Transverse colon (tissue), 4 donors: Measurements from ENCODE around the gene ARL6IP1. TPM values are rescaled to one million over a fixed set of nuclear protein-coding genes. Genes with fewer than 3 reads are reported as not detected.

Experiments used
- DNase-seq: peaks from one replicate; pipeline ENCODE4 v3.0.0-alpha.2; 2019
- H3K27ac ChIP-seq, 4 donors: fragments of 200-600 bp; sonication (generic); 2 replicates each; pipeline ENCODE4 v1.5.1; 2016 to 2018; ENCODE audit warnings: inconsistent platforms in 4 of 4
- H3K27me3 ChIP-seq: fragments of 200-600 bp; sonication (generic); 2 replicates; pipeline ENCODE4 v1.5.1; 2017; ENCODE audit warnings: inconsistent platforms
- H3K36me3 ChIP-seq, 4 donors: fragments of 200-600 bp; sonication (generic); 2 replicates each; pipeline ENCODE4 v1.5.1; 2017 to 2019; ENCODE audit warnings: inconsistent platforms in 4 of 4
- H3K4me1 ChIP-seq, 4 donors: fragments of 200-600 bp; sonication (generic); 2 replicates each; pipeline ENCODE4 v1.5.1; 2017 to 2020; ENCODE audit warnings: inconsistent platforms in 4 of 4
- H3K4me3 ChIP-seq, 4 donors: fragments of 200-600 bp; sonication (generic); 1 replicate in 1 of 4; 2 replicates in 3 of 4; pipeline versions ENCODE4 v1.5.1 to v1.6.1; 2017 to 2019; ENCODE audit warnings: inconsistent platforms in 4 of 4
- H3K9me3 ChIP-seq, 2 donors: fragments of 200-600 bp; sonication (generic); 2 replicates each; pipeline ENCODE4 v1.5.1; 2017 to 2019; ENCODE audit warnings: inconsistent platforms in 2 of 2
- EP300 ChIP-seq: sonication (generic); formaldehyde crosslinking; IDR thresholded peaks from one replicate; pipeline ENCODE4 v1.6.1; 2017; ENCODE audit warnings: antibody characterized with exemption, low read depth
- POLR2A ChIP-seq: fragments of 450-650 bp; IDR thresholded peaks from one replicate; pipeline ENCODE4 v1.6.1; 2016; ENCODE audit warnings: antibody characterized with exemption, mild to moderate bottlenecking, moderate library complexity
- POLR2AphosphoS5 ChIP-seq, 3 donors: sonication (generic); formaldehyde crosslinking; IDR thresholded peaks; one replicate each; pipeline ENCODE4 v1.6.1; 2016; ENCODE audit warnings: antibody characterized with exemption in 3 of 3
- WGBS, 2 donors: methylation state at CpG; one replicate each; pipeline ENCODE4 v1.1.5; 2018; ENCODE audit warnings: low coverage in 1 of 2; 5-methylcytosine and 5-hydroxymethylcytosine counted together
- in situ Hi-C, 4 donors: fragments of 200-750 bp; cut with MboI; loops; one replicate each; pipeline versions ENCODE4 v1.15.0 to v1.15.1; 2017; ENCODE audit warnings: low sequenced_read_pairs in 3 of 4, low pct_ligation_motif_present in 1 of 4, low pct_unique_long_range_greater_than_20kb in 1 of 4
- intact Hi-C: fragments of 100-400 bp; cut with DNase I; formaldehyde crosslinking; loops from one replicate; pipeline ENCODE4 v1.15.1; 2023; ENCODE audit warnings: low total_unique reads
- total RNA-seq, 4 donors: library from RNA; depleted of rRNA; stranded (reverse); fragments of >200 nt; gene quantifications; one replicate each; pipeline ENCODE4 v1.1.0, GENCODE V29; 2016
- TF ChIP-seq, protein P1 (sequence below), 5 experiments: fragments of 200-600 bp in 3 of 5; fragments of 450-650 bp in 2 of 5; sonication (generic) in 3 of 5; IDR thresholded peaks; 1 replicate in 2 of 5; 2 replicates in 3 of 5; pipeline ENCODE4 v1.5.1; 2016 to 2017; ENCODE audit warnings: antibody characterized with exemption in 5 of 5, inconsistent platforms in 3 of 5, mild to moderate bottlenecking in 2 of 5, moderate library complexity in 1 of 5

Gene ARL6IP1
- total RNA-seq, 4 donors from 2014 or later: 73.0 to 232 (median 175) TPM

DNA sequence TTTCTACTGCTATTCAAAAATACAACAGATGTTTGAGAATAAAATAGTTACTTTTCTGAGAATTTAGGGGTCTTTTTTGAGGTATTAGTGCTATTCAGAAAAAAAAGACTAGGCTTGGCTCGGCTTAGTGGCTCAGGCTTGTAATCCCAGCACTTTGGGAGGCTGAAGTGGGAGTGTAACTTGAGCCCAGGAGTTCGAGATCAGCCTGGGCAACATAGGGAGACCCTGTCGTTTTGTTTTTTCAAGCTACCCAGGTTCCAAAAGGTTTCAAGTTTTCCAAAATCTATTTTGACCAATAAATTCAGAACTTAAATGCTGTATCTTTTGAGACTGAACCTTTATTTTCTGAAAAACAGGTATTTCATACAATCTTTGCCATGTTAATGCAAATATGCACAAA lies 3.2 kb upstream of the ARL6IP1 start:
- TF ChIP-seq POLR2AphosphoS5 (IDR thresholded peaks at IDR 0.05): no peak
- TF ChIP-seq, protein P1, sequence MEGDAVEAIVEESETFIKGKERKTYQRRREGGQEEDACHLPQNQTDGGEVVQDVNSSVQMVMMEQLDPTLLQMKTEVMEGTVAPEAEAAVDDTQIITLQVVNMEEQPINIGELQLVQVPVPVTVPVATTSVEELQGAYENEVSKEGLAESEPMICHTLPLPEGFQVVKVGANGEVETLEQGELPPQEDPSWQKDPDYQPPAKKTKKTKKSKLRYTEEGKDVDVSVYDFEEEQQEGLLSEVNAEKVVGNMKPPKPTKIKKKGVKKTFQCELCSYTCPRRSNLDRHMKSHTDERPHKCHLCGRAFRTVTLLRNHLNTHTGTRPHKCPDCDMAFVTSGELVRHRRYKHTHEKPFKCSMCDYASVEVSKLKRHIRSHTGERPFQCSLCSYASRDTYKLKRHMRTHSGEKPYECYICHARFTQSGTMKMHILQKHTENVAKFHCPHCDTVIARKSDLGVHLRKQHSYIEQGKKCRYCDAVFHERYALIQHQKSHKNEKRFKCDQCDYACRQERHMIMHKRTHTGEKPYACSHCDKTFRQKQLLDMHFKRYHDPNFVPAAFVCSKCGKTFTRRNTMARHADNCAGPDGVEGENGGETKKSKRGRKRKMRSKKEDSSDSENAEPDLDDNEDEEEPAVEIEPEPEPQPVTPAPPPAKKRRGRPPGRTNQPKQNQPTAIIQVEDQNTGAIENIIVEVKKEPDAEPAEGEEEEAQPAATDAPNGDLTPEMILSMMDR (IDR thresholded peaks at IDR 0.05): no peak
- no peak for TF ChIP-seq EP300
- no peak for TF ChIP-seq POLR2A
- H3K9me3 ChIP-seq: no peaks in the 10 kb centered on the region
- peaks cover 0 to 28% (median 6%) of the 10 kb centered on the region in 4 donors for H3K36me3 ChIP-seq
- no peaks in the 10 kb centered on the region for H3K27me3 ChIP-seq
- in situ Hi-C loops: loop anchor here in 2 of 4 donors (25.0 kb wide), 2 partner anchors 108 to 158 kb away; no protein-coding TSS in a partner anchor
- peak overlapping the region in 2 of 4 donors; percentile 15 to 21 for H3K27ac ChIP-seq
- H3K4me1 ChIP-seq: peaks cover 5 to 21% (median 19%) of the 10 kb centered on the region in 4 donors
- 65 to 68% methylated on average over 3 of the region's 3 CpGs for WGBS, 2 donors
- intact Hi-C loops: no loop called here
- H3K4me3 ChIP-seq: no peak overlapping the region
- no peak for DNase-seq

DNA sequence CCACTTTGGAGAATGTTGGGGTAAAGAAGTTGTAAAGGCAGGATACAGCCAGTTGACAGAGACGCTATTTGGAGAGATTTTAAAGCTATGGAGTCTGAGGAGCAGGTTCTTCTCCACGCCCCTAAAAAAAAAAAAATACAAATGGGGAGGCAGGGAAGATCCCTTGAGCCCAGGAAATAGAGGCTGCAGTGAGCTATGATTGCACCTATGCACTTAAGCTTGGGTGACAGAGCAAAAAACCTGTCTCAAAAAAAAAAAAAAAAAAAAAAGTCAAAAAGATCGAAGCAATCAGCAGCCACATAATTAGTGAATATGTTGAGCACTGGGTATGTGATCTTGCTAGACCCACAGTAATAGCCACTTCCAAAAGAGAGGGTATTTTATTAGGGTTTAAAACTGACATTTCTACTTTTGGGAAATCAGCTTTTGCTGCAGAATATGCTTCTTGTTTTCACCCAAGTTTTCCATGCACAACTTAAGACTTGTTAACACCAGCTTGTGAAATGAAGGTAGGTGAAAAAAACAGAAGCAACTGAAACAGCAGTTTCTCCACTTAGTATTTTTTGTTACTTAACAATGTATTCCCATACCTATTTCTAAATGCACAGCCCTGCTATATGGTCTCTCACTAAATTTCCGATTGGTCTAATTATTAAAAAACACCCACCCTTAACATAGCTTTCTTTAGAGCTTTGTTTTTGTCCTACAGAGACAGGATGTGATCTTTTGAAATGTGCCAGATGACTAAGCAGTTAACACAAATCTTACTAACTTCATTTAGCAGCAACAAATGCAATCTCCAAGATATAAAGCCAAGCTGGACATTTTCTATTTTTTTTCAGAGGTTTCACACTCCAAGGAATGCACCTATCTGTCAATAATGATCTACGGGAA lies 2.5 kb upstream of the ARL6IP1 start:
- intact Hi-C loops (no loop called here), in situ Hi-C loops (loop anchor here in 2 of 4 donors (25.0 kb wide), 2 partner anchors 108 to 158 kb away; no protein-coding TSS in a partner anchor)
- no peak for DNase-seq
- no peaks in the 10 kb centered on the region for H3K27me3 ChIP-seq
- H3K4me3 ChIP-seq: no peak overlapping the region
- H3K36me3 ChIP-seq: peaks cover 0 to 20% (median 3%) of the 10 kb centered on the region in 4 donors
- 69 to 81% methylated on average over 4 to 5 of the region's 5 CpGs for WGBS, 2 donors
- H3K4me1 ChIP-seq: peaks cover 8 to 28% (median 22%) of the 10 kb centered on the region in 4 donors
- TF ChIP-seq POLR2AphosphoS5 (IDR thresholded peaks at IDR 0.05) (no peak), POLR2A (no peak), EP300 (no peak)
- TF ChIP-seq, protein P1 (IDR thresholded peaks at IDR 0.05): no peak
- no peaks in the 10 kb centered on the region for H3K9me3 ChIP-seq
- H3K27ac ChIP-seq: peak overlapping the region in 2 of 4 donors; percentile 15 to 91

DNA sequence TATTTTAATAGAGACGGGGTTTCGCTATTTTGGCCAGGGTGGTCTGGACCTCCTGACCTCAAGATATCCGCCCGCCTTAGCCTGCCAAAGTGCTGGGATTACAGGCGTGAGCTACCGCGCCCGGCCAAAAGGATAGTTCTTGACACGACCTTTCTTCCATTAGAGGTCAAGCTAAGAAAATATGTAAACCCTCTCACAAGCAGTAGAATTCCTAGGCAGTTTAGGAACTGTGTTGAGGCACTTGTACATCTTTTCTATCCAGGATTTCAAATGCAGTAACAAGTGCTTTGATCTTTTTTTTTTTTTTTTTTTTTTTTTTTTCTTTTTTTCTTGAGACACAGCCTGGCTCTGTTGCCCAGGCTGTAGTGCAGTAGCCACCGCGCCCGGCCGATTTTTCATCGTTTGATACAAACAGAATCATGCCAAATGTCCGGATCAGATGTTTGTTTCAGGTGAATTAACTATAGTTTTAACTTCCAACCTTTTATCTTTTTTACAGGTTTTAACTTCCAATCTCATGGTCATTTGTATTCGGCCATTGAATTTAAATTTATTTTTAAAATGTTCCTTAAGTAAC lies 1.5 kb upstream of the ARL6IP1 start:
- peak overlapping the region in 3 of 4 donors; percentile 91 to 96 (median 94) for H3K27ac ChIP-seq
- intact Hi-C loops (no loop called here), in situ Hi-C loops (loop anchor here in 2 of 4 donors (25.0 kb wide), 2 partner anchors 109 to 159 kb away; no protein-coding TSS in a partner anchor)
- no peaks in the 10 kb centered on the region for H3K9me3 ChIP-seq
- peaks cover 8 to 33% (median 24%) of the 10 kb centered on the region in 4 donors for H3K4me1 ChIP-seq
- DNase-seq: no peak
- H3K27me3 ChIP-seq: no peaks in the 10 kb centered on the region
- WGBS, 2 donors: 87 to 96% methylated on average over 10 to 16 of the region's 16 CpGs
- H3K4me3 ChIP-seq: no peak overlapping the region
- no peak for TF ChIP-seq POLR2AphosphoS5 (IDR thresholded peaks at IDR 0.05)
- no peak for TF ChIP-seq EP300
- TF ChIP-seq, protein P1 (IDR thresholded peaks at IDR 0.05): no peak
- TF ChIP-seq POLR2A: no peak
- H3K36me3 ChIP-seq: peaks cover 0 to 11% (median 0%) of the 10 kb centered on the region in 4 donors

DNA sequence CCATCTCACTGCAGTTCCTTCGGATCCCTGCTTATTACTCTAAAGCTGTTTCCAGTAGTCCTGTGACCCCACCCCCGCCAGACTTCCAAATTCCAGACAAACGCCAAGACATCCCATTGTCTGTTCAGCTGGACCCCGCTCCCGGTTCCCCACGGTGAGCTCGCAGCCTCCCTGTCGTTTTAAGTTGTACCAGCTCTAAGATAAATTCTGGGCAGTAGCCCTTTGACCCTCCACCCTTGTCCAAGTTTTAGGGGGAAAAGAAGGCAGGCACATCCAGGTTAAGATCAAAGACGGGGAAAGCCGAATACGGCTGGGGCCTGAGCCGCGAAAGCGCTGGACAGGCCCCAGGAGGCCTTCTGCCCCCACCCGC lies 589 bp downstream of the ARL6IP1 start:
- no peaks in the 10 kb centered on the region for H3K27me3 ChIP-seq
- in situ Hi-C loops (loop anchor here in 2 of 4 donors (25.0 kb wide), 2 partner anchors 112 to 162 kb away; no protein-coding TSS in a partner anchor), intact Hi-C loops (no loop called here)
- H3K36me3 ChIP-seq: peaks cover 0 to 7% (median 0%) of the 10 kb centered on the region in 4 donors
- TF ChIP-seq POLR2A (no peak), POLR2AphosphoS5 (IDR thresholded peaks at IDR 0.05) (no peak), EP300 (no peak)
- TF ChIP-seq, protein P1 (IDR thresholded peaks at IDR 0.05): no peak
- peak overlapping the region; percentile 94 to 97 (median 96) for H3K27ac ChIP-seq
- no peaks in the 10 kb centered on the region for H3K9me3 ChIP-seq
- WGBS, 2 donors: 0 to 6% methylated on average over 2 to 15 of the region's 15 CpGs
- peak overlapping the region; percentile 80 to 94 (median 88) for H3K4me3 ChIP-seq
- peaks cover 8 to 33% (median 24%) of the 10 kb centered on the region in 4 donors for H3K4me1 ChIP-seq
- peak; percentile 17 for DNase-seq
